Lung (tissue), 12 donors: ENCODE results near the gene FSTL5. TPM values are rescaled to one million over a fixed set of nuclear protein-coding genes. Genes with fewer than 3 reads are reported as not detected.

Experiments used
- ATAC-seq: fragments of 200-7000 bp; cut with Tn5 transposase; one replicate; pipeline ENCODE4 v1.9.1; 2020; ENCODE audit warnings: moderate number of reproducible peaks; ENCODE audit not compliant: insufficient read depth, low FRiP score
- DNase-seq, 3 donors: peaks; one replicate each; pipeline ENCODE4 v3.0.0-alpha.2; 2013 to 2017
- H3K27ac ChIP-seq, 2 donors: one replicate each; pipeline ENCODE4 v1.5.1; 2013; ENCODE audit warnings: mild to moderate bottlenecking in 2 of 2, moderate library complexity in 2 of 2, control low read depth in 1 of 2, inconsistent platforms in 1 of 2, low read depth in 1 of 2, low read length in 1 of 2
- H3K27me3 ChIP-seq, 3 donors: one replicate each; pipeline ENCODE4 v1.5.1; 2013; ENCODE audit warnings: low read length in 2 of 3; ENCODE audit not compliant: control insufficient read depth in 3 of 3, insufficient read depth in 3 of 3
- H3K36me3 ChIP-seq, 4 donors: one replicate each; pipeline ENCODE4 v1.5.1; 2013; ENCODE audit warnings: low read length in 4 of 4, mild to moderate bottlenecking in 1 of 4, moderate library complexity in 1 of 4; ENCODE audit not compliant: control insufficient read depth in 4 of 4, insufficient read depth in 4 of 4
- H3K4me1 ChIP-seq, 5 donors: one replicate each; pipeline ENCODE4 v1.5.1; 2013; ENCODE audit warnings: low read length in 5 of 5, mild to moderate bottlenecking in 2 of 5, moderate library complexity in 1 of 5; ENCODE audit not compliant: control insufficient read depth in 5 of 5, insufficient read depth in 5 of 5
- H3K4me3 ChIP-seq: one replicate; pipeline ENCODE4 v1.5.1; 2013; ENCODE audit warnings: mild to moderate bottlenecking, control low read depth, moderate library complexity
- H3K9ac ChIP-seq, 2 donors: one replicate each; pipeline ENCODE4 v1.5.1; 2013; ENCODE audit warnings: low read length in 2 of 2, control low read depth in 1 of 2; ENCODE audit not compliant: insufficient read depth in 1 of 2
- H3K9me3 ChIP-seq, 4 donors: one replicate each; pipeline ENCODE4 v1.5.1; 2013; ENCODE audit warnings: low read length in 3 of 4, mild to moderate bottlenecking in 1 of 4, moderate library complexity in 1 of 4; ENCODE audit not compliant: control insufficient read depth in 4 of 4, insufficient read depth in 3 of 4
- CTCF ChIP-seq: IDR thresholded peaks from 2 replicates; pipeline ENCODE4 v1.5.1; 2012; ENCODE audit warnings: mild to moderate bottlenecking; ENCODE audit errors: control extremely low read depth, extremely low read depth
- WGBS, 2 donors: extraction: QIAGEN DNeasy Blood & Tissue Kit; methylation state at CpG; one replicate each; pipeline ENCODE4 v1.1.7; 2013; 5-methylcytosine and 5-hydroxymethylcytosine counted together
- polyA plus RNA-seq, 2 donors: library from polyadenylated mRNA; stranded (reverse); fragments of 200-250 nt; gene quantifications; one replicate each; pipeline ENCODE4 v1.2.1, GENCODE V29; 2013
- total RNA-seq, 2 donors: library from RNA; depleted of rRNA in 1 of 2; stranded (reverse); fragments of >200 nt in 1 of 2; gene quantifications; one replicate each; pipeline ENCODE4 v1.2.1, GENCODE V29; 2014 to 2021
- donor health status: control.
- donor health status: control.
- donor health status: Bipolar disorder and iron deficiency.
- donor health status: healthy.
- donor health status: DM: yes; HTN: yes; CAD: no.

FSTL5 gene
- total and polyA plus RNA-seq, 4 donors, result 0.23 TPM; not detected in 3

- TF ChIP-seq CTCF, result no peak
- H3K4me1 ChIP-seq, result no peaks in the 10 kb centered on the region
- no peaks in the 10 kb centered on the region for H3K9me3 ChIP-seq
- 90 to 91% methylated on average over 6 of the region's 6 CpGs for WGBS, 2 donors
- DNase-seq (no peak), ATAC-seq (no peak)
- H3K27ac ChIP-seq, result no peak overlapping the region
- no peak overlapping the region for H3K9ac ChIP-seq
- H3K4me3 ChIP-seq, result no peak overlapping the region
- no peaks in the 10 kb centered on the region for H3K36me3 ChIP-seq
- H3K27me3 ChIP-seq, result no peaks in the 10 kb centered on the region
Observed at GRCh38 chr4:161894493-161895167, 269.2 kb downstream of the FSTL5 start.

- no peak for TF ChIP-seq CTCF
- no peak overlapping the region for H3K4me3 ChIP-seq
- H3K9me3 ChIP-seq, result no peaks in the 10 kb centered on the region
- no peak for DNase-seq
- no peaks in the 10 kb centered on the region for H3K27me3 ChIP-seq
- no peak overlapping the region for H3K27ac ChIP-seq
- no peaks in the 10 kb centered on the region for H3K4me1 ChIP-seq
- H3K9ac ChIP-seq, result no peak overlapping the region
- no peaks in the 10 kb centered on the region for H3K36me3 ChIP-seq
- ATAC-seq, result no peak
- WGBS, 2 donors, result 62 to 73% methylated on average over 1 of the region's 1 CpG
Observed at GRCh38 chr4:161894014-161894413, 269.8 kb downstream of the FSTL5 start.

- Histone ChIP-seq H3K4me1 (no peaks in the 10 kb centered on the region), H3K4me3 (no peak overlapping the region), H3K9ac (no peak overlapping the region), H3K27ac (no peak overlapping the region), H3K9me3 (no peaks in the 10 kb centered on the region), H3K36me3 (no peaks in the 10 kb centered on the region), H3K27me3 (no peaks in the 10 kb centered on the region)
- no peak for TF ChIP-seq CTCF
- ATAC-seq (no peak), DNase-seq (no peak)
- WGBS, 2 donors, result 81 to 90% methylated on average over 1 of the region's 1 CpG
Observed at GRCh38 chr4:161893566-161893965, 270.2 kb downstream of the FSTL5 start.

- ATAC-seq, result no peak
- H3K36me3 ChIP-seq, result no peaks in the 10 kb centered on the region
Observed at GRCh38 chr4:161892951-161893350, 270.8 kb downstream of the FSTL5 start.

More at GRCh38 chr4:161892951-161893350, 270.8 kb downstream of the FSTL5 start:
- no peak for TF ChIP-seq CTCF
- Histone ChIP-seq H3K4me1 (no peaks in the 10 kb centered on the region), H3K27me3 (no peaks in the 10 kb centered on the region), H3K4me3 (no peak overlapping the region), H3K9me3 (no peaks in the 10 kb centered on the region), H3K9ac (no peak overlapping the region), H3K27ac (no peak overlapping the region)
- DNase-seq, result no peak
